ENCODE measurements around the gene NKAIN4.

- TF ChIP-seq CTCF (IDR thresholded peaks at IDR 0.05) (no peak), EP300 (IDR thresholded peaks at IDR 0.05; ENCODE audit: low read depth) (no peak), POLR2A (IDR thresholded peaks at IDR 0.05) (no peak), POLR2AphosphoS5 (IDR thresholded peaks at IDR 0.05) (no peak)
These were observed 4.5 kb upstream of the NKAIN4 start for GRCh38 chr20:63258781-63259180.

Measured in transverse colon (tissue), 4 donors.